Umbilical cord (tissue), 2 donors: ENCODE data around the gene R3HDML. TPM values are rescaled to one million over a fixed set of nuclear protein-coding genes. Genes with fewer than 3 reads are reported as not detected.

Experiments used
- DNase-seq: peaks from one replicate; pipeline ENCODE4 v3.0.0-alpha.2; 2015; ENCODE audit warnings: low spot score
- total RNA-seq: library from RNA; depleted of rRNA; stranded (reverse); fragments of >200 nt; gene quantifications from one replicate; pipeline ENCODE4 v1.2.3, GENCODE V29; 2014; ENCODE audit warnings: low replicate concordance; ENCODE audit not compliant: insufficient read depth

R3HDML gene
- total RNA-seq, 1 donor from 2014 or later: not detected

DNA sequence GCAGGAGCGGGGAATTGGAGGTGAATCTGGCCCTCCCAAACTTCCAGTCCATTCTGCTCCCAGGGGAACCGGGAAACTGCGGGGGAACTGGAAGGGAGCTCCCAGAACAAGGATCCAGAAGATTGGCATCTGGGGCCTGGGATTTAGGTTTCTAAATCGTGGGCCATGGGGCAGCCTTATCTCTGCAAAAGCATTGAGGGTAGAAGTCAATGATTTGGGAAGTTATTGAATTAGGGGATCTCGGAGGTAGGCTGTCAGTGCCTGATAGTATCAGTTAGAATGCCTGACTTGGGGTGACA, 63.8 kb downstream of the R3HDML start:
- no peak for DNase-seq

Other genes with a start within 250 kb of the R3HDML start
- 129 TPM for gene JPH2, start 149.9 kb upstream of the R3HDML start, total RNA-seq
- gene OSER1, start 126.3 kb upstream of the R3HDML start, total RNA-seq: 31.5 TPM
- gene GDAP1L1, start 89.7 kb upstream of the R3HDML start, total RNA-seq: 0.24 TPM
- 8.7 TPM for gene FITM2, start 25.8 kb upstream of the R3HDML start, total RNA-seq
- gene HNF4A, start 18.7 kb downstream of the R3HDML start, total RNA-seq: 2.2 TPM
- gene TTPAL, start 138.8 kb downstream of the R3HDML start, total RNA-seq: 8.4 TPM
- gene SERINC3, start 185.0 kb downstream of the R3HDML start, total RNA-seq: 112 TPM
- gene PKIG, start 245.5 kb downstream of the R3HDML start, total RNA-seq: 114 TPM